ENCODE results near the gene ATP8A2.

DNA sequence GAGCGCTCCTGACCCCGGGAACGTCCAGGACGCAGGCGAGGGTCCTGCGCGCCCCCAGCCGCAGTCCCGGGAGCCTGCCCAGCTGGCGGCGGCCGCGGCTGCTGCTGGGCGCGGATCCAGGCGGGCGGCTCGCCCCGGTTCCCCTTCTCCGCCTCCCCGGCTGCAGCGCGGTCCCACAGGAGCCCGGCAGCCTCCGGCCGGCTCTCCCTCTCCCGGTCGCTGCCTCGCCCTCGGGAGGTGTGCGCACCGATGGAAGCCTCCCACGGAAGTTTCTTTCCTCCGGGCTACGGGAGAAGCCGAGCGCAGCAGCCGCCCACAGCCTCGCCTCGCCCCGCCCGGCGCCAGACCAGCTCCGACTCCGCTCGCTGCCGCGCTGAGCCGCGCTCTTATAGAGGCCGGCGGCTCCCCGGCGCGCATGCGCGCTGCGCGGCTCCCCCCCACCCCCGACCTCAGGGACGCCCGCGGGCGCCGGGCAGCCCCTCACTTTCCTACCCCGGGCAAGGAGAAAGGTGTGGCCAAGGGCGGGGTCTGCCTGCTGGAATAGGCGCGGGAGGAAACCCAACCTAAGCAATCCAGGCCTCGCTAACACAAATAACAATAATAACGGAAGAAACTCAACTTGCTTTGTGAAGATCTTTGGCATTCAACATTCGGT is 680.0 kb downstream of the ATP8A2 start, which contains the start of gene SHISA2:
- TF ChIP-seq, protein P1, sequence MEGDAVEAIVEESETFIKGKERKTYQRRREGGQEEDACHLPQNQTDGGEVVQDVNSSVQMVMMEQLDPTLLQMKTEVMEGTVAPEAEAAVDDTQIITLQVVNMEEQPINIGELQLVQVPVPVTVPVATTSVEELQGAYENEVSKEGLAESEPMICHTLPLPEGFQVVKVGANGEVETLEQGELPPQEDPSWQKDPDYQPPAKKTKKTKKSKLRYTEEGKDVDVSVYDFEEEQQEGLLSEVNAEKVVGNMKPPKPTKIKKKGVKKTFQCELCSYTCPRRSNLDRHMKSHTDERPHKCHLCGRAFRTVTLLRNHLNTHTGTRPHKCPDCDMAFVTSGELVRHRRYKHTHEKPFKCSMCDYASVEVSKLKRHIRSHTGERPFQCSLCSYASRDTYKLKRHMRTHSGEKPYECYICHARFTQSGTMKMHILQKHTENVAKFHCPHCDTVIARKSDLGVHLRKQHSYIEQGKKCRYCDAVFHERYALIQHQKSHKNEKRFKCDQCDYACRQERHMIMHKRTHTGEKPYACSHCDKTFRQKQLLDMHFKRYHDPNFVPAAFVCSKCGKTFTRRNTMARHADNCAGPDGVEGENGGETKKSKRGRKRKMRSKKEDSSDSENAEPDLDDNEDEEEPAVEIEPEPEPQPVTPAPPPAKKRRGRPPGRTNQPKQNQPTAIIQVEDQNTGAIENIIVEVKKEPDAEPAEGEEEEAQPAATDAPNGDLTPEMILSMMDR (conservative IDR thresholded peaks at IDR 0.05; ENCODE audit: low read length) = no peak
- no peak for TF ChIP-seq EZH2phosphoT487 (IDR thresholded peaks at IDR 0.05; ENCODE audit: borderline replicate concordance, low read depth, low read length)

Measured in OCI-LY7 (cell line).